Activated CD4-positive, alpha-beta T cell treated with anti-CD3 and anti-CD28 coated beads, Interleukin-2, amount 10 ng/mL, durations not matched to agents 24 days and 14 days (primary cell): ENCODE measurements around the gene PP2D1. TPM values are rescaled to one million over a fixed set of nuclear protein-coding genes. Genes with fewer than 3 reads are reported as not detected.

Experiments
- DNase-seq: peaks from one replicate; pipeline ENCODE4 v3.0.0; 2022
- H3K27ac Mint-ChIP-seq: one replicate; pipeline ENCODE4 v1.8.0; 2022; ENCODE audit warnings: mild to moderate bottlenecking, mixed read lengths
- H3K27me3 Mint-ChIP-seq: one replicate; pipeline ENCODE4 v1.8.0; 2022; ENCODE audit warnings: mixed read lengths
- H3K36me3 Mint-ChIP-seq: one replicate; pipeline ENCODE4 v1.8.0; 2022; ENCODE audit warnings: low read depth, mild to moderate bottlenecking, mixed read lengths
- H3K4me1 Mint-ChIP-seq: one replicate; pipeline ENCODE4 v1.8.0; 2021; ENCODE audit warnings: mixed read lengths
- H3K4me3 Mint-ChIP-seq: one replicate; pipeline ENCODE4 v1.8.0; 2022; ENCODE audit warnings: mild to moderate bottlenecking, moderate library complexity, mixed read lengths
- H3K9me3 Mint-ChIP-seq: one replicate; pipeline ENCODE4 v1.8.0; 2021; ENCODE audit warnings: mixed read lengths
- intact Hi-C: fragments of 100-400 bp; cut with micrococcal nuclease; formaldehyde crosslinking; loops from one replicate; pipeline ENCODE4 v1.15.1; 2023
- total RNA-seq: library from RNA; stranded (reverse); gene quantifications from 2 replicates; pipeline ENCODE4 v1.2.3, GENCODE V29; 2022

The PP2D1 gene
- total RNA-seq = not detected in 2 replicates

GRCh38 chr3:20012164-20012563, at the start of gene PP2D1:
TSS of gene PP2D1 (minus strand) at chr3:20012264. CDS start at chr3:20012072, 192 bp downstream.
- Mint-ChIP-seq H3K4me3 (no peak within 1 kb of the TSS), H3K27me3 (no peaks in the 10 kb centered on the region), H3K9me3 (no peaks in the 10 kb centered on the region), H3K27ac (no peak within 1 kb of the TSS), H3K4me1 (no peaks in the 10 kb centered on the region), H3K36me3 (no peaks in the 10 kb centered on the region)
- intact Hi-C loops = no loop called here
- no peak for DNase-seq

DNA sequence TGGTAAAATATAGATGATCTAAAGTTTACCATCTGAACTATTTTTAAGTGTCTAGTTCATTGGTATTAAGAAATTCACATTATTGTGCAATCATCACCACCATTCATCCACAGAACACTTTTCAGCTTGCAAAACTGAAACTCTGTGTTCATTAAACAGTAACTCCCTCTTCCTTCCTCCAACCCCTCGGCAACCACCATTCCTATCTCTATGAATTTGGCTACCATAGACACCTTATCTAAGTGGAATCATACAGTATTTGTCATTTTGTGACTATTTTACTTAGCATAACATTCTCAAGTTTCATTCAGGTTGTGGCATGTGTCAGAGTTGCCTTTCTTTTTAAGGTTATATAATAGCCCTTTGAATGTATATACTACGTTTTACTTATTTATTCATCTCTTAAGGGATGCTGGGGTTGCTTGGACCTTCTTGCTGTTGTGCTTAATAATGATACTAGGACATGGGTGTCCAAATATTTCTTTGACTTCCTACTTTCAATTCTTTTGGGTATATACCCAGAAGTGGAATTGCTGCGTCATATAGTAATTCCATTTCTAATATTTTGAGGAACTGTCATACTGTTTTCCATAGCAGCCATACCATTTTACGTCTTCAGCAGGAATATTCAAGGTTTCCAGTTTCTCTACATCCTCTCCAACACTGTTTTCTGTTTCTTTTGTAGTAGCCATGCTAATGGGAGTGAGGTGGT, 49.1 kb upstream of the PP2D1 start:
- Mint-ChIP-seq H3K27me3 (no peaks in the 10 kb centered on the region), H3K36me3 (peaks cover 15% of the 10 kb centered on the region), H3K9me3 (peaks cover 3% of the 10 kb centered on the region), H3K27ac (peak overlapping the region; percentile 69), H3K4me1 (peaks cover 37% of the 10 kb centered on the region), H3K4me3 (peak overlapping the region; percentile 52)
- DNase-seq = peak; percentile 68
- intact Hi-C loops = loop anchor here (1.0 kb wide), 3 partner anchors 114 to 130 kb away; partner anchors contain the start of genes RAB5A and SGO1

- Mint-ChIP-seq H3K27me3 (no peaks in the 10 kb centered on the region), H3K27ac (peak overlapping the region; percentile 27), H3K4me3 (no peak overlapping the region), H3K4me1 (peaks cover 32% of the 10 kb centered on the region), H3K9me3 (peaks cover 3% of the 10 kb centered on the region), H3K36me3 (peaks cover 14% of the 10 kb centered on the region)
- intact Hi-C loops = no loop called here
- DNase-seq = no peak
Measured at GRCh38 chr3:20059929-20060328, 47.9 kb upstream of the PP2D1 start.

- DNase-seq = no peak
- H3K27ac Mint-ChIP-seq = no peak overlapping the region
- H3K4me3 Mint-ChIP-seq = no peak overlapping the region
- H3K36me3 Mint-ChIP-seq = peaks cover 12% of the 10 kb centered on the region
- H3K9me3 Mint-ChIP-seq = peaks cover 3% of the 10 kb centered on the region
- intact Hi-C loops = loop anchor here (1.0 kb wide), 2 partner anchors 120 to 126 kb away; no protein-coding TSS in a partner anchor
- H3K4me1 Mint-ChIP-seq = peaks cover 23% of the 10 kb centered on the region
- no peaks in the 10 kb centered on the region for H3K27me3 Mint-ChIP-seq
Measured at GRCh38 chr3:20057612-20058180, 45.6 kb upstream of the PP2D1 start.

GRCh38 chr3:20056725-20057611, 44.9 kb upstream of the PP2D1 start:
- peak; percentile 62 for DNase-seq
- Mint-ChIP-seq H3K27ac (no peak overlapping the region), H3K27me3 (no peaks in the 10 kb centered on the region), H3K36me3 (peaks cover 11% of the 10 kb centered on the region), H3K9me3 (peaks cover 3% of the 10 kb centered on the region), H3K4me1 (peaks cover 27% of the 10 kb centered on the region), H3K4me3 (no peak overlapping the region)
- intact Hi-C loops = loop anchor here (1.0 kb wide), 2 partner anchors 120 to 126 kb away; no protein-coding TSS in a partner anchor

- no peak for DNase-seq
- peaks cover 14% of the 10 kb centered on the region for H3K36me3 Mint-ChIP-seq
- intact Hi-C loops = loop anchor here (1.0 kb wide), 1 partner anchor 109 kb away; the partner anchor contains the start of gene RAB5A
Measured at GRCh38 chr3:20055842-20056241, 43.8 kb upstream of the PP2D1 start.

DNA sequence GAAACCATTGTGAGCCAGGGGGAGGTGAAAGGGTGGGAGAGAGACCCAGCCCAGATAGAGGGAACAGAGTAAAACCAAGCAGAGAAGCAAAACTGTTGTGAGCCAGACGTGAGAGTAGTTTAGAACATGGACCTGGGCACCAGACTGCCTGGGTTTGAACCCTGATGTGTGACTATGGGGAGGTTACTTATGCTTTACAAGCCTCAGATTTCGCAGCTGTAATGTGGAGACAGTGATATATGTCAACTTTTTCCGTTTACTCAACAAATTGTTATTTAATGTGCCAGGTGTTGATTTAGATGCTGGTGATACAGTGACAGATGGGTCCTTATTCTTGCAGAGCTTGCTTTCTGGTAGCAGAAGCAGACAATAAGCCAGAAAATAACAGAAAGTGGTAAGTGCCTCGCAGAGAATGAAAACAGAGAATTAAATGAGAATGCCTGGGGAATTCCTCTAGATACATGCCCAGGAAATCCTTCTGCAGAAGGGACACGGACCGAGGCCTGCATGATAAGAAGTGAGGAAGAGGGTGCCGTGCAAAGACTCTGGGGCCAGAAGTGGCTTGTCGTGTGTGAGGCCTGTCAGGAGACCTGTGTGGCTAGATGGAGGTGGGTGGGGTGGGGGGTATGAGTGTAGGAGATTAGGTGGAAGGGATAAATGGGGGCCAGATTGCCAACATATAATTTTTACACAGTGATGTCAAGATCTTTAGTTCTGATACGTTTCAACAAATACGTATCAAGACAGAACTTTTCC, 43.1 kb upstream of the PP2D1 start:
- Mint-ChIP-seq H3K9me3 (peaks cover 3% of the 10 kb centered on the region), H3K4me3 (no peak overlapping the region), H3K27me3 (no peaks in the 10 kb centered on the region), H3K4me1 (peaks cover 32% of the 10 kb centered on the region), H3K36me3 (peaks cover 15% of the 10 kb centered on the region), H3K27ac (no peak overlapping the region)
- intact Hi-C loops = loop anchor here (1.0 kb wide), 1 partner anchor 108 kb away; the partner anchor contains the start of gene RAB5A
- DNase-seq = no peak

More at GRCh38 chr3:20055842-20056241, 43.8 kb upstream of the PP2D1 start:
- Mint-ChIP-seq H3K27ac (no peak overlapping the region), H3K4me1 (peaks cover 30% of the 10 kb centered on the region), H3K4me3 (no peak overlapping the region), H3K9me3 (peaks cover 3% of the 10 kb centered on the region), H3K27me3 (no peaks in the 10 kb centered on the region)

GRCh38 chr3:20054549-20054987, 42.5 kb upstream of the PP2D1 start:
- Mint-ChIP-seq H3K27me3 (no peaks in the 10 kb centered on the region), H3K27ac (no peak overlapping the region), H3K9me3 (no peaks in the 10 kb centered on the region), H3K4me3 (no peak overlapping the region), H3K36me3 (peaks cover 9% of the 10 kb centered on the region), H3K4me1 (peaks cover 30% of the 10 kb centered on the region)
- intact Hi-C loops = loop anchor here (1.0 kb wide), 3 partner anchors 13 to 132 kb away; partner anchors contain the start of gene SGO1
- DNase-seq = peak; percentile 84

- H3K4me3 Mint-ChIP-seq = no peak overlapping the region
Measured at GRCh38 chr3:20052851-20053250, 40.8 kb upstream of the PP2D1 start.

DNA sequence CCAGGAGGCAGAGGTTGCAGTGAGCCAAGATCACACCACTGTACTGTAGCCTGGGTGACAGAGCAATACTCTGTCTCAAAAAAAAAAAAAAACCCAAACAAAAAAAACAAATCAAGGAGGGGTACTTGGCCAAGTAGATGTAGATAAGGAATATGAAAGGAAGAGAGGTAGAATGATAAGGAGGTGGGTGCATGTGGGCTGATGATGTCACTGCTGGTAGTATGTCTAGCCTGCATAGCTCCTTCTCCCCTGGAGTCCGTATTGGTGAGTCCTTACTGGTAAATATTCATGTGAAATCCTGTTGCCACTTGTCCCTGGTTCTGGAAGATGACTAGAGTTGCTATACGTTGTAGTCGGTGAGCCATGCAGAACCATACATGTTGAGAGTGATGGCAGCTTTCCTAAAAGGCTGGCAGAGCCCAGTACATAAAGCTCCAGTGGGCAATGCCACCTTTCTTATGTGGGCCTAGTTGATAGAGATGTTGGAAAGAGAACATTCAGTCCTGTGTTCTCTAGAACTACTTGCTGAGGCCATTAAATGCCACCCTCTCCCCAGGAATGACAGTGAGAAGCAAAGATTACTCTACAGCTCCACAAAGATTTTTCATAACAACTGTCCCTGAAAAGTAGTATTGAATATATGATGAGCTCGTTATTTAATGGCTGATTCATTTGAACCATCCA, 39.2 kb upstream of the PP2D1 start:
- intact Hi-C loops = no loop called here
- no peak for DNase-seq
- H3K27me3 Mint-ChIP-seq = no peaks in the 10 kb centered on the region
- H3K27ac Mint-ChIP-seq = peak overlapping the region; percentile 3
- H3K4me3 Mint-ChIP-seq = no peak overlapping the region
- H3K4me1 Mint-ChIP-seq = peaks cover 37% of the 10 kb centered on the region
- H3K36me3 Mint-ChIP-seq = peaks cover 19% of the 10 kb centered on the region
- no peaks in the 10 kb centered on the region for H3K9me3 Mint-ChIP-seq

More at GRCh38 chr3:20052851-20053250, 40.8 kb upstream of the PP2D1 start:
- no peaks in the 10 kb centered on the region for H3K27me3 Mint-ChIP-seq
- no peaks in the 10 kb centered on the region for H3K9me3 Mint-ChIP-seq
- H3K27ac Mint-ChIP-seq = peak overlapping the region; percentile 18
- peaks cover 35% of the 10 kb centered on the region for H3K4me1 Mint-ChIP-seq
- H3K36me3 Mint-ChIP-seq = peaks cover 15% of the 10 kb centered on the region
- no peak for DNase-seq
- intact Hi-C loops = no loop called here

DNA sequence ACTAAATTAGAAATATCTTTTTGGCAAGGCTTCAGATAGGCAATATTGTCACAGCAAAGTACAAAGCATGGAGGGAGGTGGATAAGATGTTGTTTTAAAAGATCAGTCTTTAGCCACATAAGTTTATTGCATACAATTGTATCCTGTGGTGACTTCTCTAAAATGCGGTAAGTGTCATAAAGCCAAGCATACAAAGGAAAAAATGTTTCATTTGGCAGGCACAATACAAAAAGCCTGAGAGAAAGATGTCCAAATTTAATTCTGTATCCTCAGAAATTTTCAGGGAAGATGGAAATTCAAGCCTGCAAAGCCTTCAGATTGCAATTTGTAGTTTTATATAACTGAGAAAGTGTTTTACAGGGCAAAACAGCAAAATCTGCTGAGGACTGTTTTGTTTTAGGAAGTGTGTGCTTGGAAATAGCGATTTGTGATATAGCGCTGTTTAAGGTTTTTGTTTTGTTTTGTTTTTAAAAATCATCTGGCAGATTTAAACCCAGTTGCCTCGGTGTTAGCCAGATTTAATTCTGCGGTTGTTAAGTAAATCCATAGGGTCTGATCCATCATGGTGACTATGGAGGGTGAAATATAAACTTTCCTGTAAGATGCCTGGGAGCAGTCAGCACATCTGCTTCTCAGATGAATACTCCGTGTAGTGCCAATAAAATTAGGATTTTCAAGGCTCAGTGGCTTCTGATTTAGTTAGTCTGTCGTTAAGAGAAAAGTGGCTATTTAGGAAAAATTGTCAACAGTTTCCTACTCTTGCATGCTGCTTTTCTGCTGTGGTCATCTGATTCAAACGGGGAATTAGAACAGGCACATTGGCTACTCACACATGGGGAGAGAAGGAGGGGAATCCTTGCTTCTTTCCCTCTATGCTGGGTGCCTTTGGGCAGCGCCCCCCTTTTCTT, 36.2 kb upstream of the PP2D1 start:
- H3K4me1 Mint-ChIP-seq = peaks cover 53% of the 10 kb centered on the region
- peaks cover 19% of the 10 kb centered on the region for H3K36me3 Mint-ChIP-seq
- H3K27ac Mint-ChIP-seq = no peak overlapping the region
- intact Hi-C loops = no loop called here
- H3K4me3 Mint-ChIP-seq = no peak overlapping the region
- H3K9me3 Mint-ChIP-seq = no peaks in the 10 kb centered on the region
- no peak for DNase-seq
- no peaks in the 10 kb centered on the region for H3K27me3 Mint-ChIP-seq

DNA sequence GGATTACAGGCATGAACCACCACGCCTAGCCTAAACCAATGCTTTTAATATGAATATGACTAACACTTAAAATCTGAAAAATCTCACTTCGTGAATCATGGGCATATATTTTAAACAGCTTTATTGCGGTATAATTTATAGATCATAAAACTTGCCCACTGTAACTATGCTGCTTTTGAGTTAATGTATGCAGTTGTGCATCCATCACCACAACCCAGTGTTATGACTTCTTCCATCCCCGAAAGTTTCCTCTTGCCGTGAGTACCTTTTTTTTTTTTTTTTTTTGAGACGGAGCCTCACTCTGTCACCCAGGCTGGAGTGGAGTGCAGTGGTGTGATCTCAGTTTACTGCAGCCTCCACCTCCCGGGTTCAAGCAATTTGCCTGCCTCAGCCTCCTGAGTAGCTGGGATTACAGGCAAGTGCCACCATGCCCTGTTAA, 35.3 kb upstream of the PP2D1 start:
- peaks cover 19% of the 10 kb centered on the region for H3K36me3 Mint-ChIP-seq
- intact Hi-C loops = no loop called here
- H3K4me3 Mint-ChIP-seq = no peak overlapping the region
- no peaks in the 10 kb centered on the region for H3K27me3 Mint-ChIP-seq
- peaks cover 55% of the 10 kb centered on the region for H3K4me1 Mint-ChIP-seq
- DNase-seq = no peak
- no peaks in the 10 kb centered on the region for H3K9me3 Mint-ChIP-seq
- peak overlapping the region; percentile 66 for H3K27ac Mint-ChIP-seq
